HG03457 (cell line): ENCODE data around the gene TGFB2.

Experiments used
- ATAC-seq: cut with Tn5 transposase; IDR thresholded peaks from one replicate; pipeline ENCODE4 v1.9.1; 2021; ENCODE audit warnings: moderate number of reproducible peaks; ENCODE audit not compliant: unreplicated experiment

Gene TGFB2

DNA sequence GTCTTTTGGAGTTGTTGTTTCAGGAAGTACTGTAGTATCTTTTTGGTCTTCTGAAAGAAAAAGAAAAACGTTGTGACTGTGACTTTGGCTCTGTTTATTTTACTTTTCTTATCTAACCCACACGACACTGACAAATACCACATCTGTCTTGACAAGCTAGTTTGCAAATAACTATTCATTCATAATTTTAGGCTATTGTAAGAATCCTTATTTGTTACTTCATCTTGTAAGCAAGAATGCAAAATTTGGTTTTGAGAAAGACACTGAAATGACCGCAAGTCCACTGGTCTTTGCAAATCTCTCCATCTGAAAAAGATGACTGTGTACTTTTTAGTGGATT, 12.7 kb downstream of the TGFB2 start:
- no peak for ATAC-seq

DNA sequence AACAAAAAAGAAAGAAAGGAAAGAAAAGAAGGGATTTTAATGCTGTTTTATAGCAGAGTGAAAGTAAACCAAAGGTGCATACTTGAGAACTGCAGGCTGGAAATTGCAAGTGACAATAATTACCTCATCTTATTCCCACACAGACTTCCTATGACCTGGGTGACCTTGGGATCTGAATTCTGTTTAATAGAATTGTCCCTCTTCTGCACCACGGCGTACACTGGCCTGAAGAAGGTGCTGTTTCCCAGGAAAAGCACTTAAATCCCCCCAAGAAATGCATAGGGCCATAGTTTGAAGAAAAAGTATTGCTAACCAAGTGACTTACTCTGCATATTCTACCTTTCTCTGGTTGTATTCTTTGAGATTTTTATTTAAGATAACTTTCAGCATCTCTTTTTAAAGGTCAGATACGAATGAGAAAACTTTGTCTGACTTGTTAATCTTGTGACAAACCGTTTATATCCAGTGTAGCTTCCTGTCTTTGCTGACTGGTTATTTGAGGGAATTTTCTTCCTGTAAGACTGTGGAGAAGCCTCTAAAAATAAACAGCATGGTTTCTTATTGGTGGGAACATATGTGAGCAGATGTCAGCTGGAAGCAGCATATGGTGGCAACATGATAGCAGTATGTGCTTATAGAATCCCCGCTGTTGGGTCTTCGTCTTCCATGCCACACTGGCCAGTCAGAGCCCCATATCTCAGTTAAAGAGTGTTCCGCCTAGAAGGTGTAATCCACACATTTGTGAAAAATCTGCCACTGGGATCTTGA, 16.3 kb downstream of the TGFB2 start:
- ATAC-seq = no peak

DNA sequence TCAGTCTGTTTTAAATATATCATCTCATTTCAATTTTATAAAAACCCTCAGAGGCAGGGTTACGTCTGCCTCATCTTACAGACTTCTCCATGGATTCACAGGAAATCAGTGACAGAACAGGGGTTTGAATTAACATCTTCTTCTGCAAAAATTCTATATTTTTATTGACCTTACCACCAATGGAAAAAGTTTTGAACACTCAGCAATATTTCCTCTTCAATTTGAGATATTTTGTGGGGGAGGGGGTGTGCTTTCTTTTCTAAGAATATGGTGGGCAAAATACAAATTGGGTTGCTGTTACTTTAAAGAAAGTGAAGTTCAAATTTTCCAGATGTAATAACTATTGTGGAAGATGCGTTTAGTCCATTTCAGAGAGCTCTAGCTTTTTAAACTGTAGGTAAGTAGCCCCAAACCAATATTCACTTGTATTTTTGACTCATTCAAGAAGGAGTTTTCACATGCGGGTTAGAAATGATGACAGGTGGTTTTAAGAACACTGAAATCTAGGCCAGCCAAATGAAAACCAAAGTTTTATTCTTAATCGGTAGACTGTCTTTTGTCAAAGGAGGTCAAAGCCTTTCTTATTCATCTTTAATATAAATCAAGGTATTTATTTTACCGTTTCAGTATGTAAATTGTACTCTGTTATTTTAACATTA, 17.4 kb downstream of the TGFB2 start:
- no peak for ATAC-seq

DNA sequence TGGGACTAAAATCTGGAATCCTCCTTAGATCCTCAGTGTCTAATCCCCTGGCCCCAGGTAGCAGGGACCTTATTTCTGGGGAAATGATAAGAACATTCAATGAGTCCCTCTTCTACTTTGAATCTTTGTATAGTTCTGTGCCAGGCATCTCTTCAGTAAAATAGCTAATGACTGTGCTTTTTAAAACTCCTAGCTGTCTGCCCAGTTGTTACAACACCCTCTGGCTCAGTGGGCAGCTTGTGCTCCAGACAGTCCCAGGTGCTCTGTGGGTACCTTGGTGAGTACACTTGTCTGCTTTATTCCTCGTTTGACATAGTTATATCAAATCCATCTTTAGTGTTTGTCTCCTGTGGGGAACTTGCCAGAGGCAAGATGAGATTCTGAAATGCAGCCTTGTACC, 18.0 kb downstream of the TGFB2 start:
- ATAC-seq = no peak

DNA sequence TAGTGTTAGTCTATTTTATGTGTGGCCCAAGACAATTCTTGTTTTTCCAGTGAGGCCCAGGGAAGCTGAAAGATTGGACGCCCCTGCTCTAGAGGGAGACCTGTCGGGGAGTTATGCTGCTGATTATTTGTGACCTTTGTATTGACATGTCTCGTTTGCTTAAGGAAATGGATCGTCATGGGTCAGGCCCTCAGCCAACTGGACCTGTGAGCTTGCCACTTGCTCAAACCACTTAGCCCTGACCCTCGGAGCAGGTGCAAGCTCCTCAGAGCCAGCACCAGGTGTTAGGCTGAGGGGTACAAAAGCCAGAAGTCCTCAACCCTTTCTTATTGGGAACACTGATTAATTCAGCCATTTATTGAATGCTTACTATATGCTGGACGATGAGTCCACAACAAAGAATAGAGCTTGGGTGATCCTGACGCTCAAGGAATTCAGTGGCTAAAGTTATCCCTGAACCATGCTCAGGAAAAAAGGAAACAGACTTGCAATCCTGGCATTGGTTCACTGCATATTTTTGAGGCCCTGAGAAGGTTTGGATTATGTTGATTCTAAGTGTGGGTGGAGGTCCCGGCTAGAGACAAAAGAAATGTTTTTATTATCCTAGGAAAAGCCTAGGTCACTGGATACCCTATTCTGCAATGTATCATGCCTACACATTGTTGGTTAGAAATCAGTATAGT, 19.0 kb downstream of the TGFB2 start:
- no peak for ATAC-seq

DNA sequence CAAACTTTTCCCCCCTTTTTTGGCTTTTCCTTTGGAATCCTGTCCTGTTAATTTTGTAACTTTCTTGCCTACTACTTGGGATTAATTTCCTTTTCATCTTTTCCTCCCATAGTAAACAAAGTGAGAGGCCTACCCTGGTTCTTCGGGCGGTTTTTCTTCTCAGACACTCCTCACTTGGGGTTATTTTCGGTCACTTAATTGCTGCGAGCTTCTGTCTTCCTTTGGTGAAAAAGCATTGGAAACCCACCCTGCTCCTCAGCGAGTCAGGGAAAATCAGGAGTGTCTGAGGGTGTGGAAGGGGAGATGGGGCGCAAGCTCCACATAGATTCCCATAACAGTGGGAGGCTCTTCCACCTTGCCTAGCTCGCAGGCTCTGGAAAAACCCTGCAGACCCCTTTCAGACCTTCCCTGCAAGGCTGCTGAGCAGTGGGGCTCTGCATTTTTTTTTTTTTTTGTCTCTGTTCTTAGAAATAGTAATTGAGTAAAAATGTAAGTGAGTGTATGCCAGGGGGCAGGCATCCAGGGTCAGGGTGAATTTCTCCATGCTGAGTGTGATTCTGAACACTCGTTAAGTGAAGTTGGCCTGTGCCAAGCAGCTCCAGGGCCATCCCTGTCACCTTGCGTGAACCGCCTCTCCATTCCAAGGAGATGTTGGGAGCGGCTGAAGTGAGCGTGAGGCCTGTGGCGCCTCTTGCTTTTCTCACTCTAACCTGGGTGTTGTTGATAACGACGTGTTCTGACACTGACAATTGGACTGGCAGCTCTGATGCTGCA, 20.3 kb downstream of the TGFB2 start:
- no peak for ATAC-seq

DNA sequence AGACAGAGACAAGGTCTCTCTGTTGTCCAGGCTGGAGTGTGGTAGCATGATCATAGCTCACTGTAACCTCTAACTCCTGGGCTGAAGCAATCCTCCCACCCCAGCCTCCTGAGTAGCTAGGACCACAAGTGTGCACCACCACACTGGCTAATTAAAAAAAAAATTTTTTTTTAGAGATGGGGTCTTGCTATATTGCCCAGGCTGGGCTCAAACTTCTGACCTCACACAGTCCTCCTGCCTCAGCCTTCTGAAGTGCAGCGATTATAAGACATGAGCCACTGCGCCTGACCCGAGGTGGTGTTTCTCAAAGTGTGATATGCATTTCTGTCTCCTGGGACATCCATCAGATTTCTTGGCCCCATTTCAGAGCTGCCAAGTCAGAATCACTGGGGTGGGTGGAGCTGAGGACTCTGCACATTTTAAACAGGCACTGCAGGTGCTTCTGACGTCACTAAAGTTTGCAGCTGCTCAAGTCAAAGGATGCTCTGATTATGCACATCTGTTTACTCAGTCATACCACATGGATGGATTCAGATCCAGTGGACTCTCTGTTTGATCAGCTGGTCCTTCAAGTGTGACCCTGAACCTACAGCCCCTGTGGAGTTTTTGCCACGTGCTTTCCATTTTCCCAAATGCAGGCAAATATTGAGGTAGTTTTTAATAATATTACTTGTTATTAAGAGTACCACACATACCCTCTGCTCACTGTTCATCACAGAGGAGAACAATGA, 21.4 kb downstream of the TGFB2 start:
- ATAC-seq = no peak

DNA sequence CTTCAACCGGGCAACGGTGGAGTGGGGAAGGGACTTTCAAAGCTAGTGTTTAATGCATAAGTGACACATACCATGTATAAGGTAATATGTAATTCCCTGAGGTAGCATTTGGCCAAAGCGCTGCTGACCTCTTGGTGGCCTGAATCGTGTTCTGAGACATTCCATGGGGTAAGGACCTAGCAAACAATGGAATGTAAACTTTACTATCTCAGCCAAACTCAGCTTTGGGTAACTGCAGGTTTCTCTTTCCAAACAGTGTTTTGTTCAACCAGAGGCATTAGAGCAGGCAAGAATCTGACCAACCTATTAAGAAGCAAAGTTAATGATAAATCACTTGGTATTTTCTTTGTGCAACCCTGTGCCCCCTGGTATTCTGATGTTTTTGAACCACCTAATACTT, 22.0 kb downstream of the TGFB2 start:
- no peak for ATAC-seq

DNA sequence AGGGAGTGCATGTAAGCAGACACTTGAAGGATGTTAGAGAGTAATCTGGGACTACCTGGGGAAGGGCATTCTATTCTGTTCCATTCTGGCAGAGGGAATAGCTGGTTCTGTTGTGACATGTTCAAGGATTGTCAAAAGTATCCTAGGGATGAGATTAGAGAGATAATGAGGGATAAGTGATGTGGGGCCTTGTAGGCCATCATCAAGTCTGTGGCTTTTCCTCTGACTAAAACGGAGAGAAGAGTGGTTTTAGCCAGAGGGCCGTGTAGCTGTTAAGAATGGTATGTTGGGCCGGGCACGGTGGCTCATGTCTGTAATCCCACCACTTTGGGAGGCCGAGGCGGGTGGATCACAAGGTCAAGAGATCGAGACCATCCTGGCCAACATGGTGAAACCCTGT, 23.6 kb downstream of the TGFB2 start:
- ATAC-seq = no peak

DNA sequence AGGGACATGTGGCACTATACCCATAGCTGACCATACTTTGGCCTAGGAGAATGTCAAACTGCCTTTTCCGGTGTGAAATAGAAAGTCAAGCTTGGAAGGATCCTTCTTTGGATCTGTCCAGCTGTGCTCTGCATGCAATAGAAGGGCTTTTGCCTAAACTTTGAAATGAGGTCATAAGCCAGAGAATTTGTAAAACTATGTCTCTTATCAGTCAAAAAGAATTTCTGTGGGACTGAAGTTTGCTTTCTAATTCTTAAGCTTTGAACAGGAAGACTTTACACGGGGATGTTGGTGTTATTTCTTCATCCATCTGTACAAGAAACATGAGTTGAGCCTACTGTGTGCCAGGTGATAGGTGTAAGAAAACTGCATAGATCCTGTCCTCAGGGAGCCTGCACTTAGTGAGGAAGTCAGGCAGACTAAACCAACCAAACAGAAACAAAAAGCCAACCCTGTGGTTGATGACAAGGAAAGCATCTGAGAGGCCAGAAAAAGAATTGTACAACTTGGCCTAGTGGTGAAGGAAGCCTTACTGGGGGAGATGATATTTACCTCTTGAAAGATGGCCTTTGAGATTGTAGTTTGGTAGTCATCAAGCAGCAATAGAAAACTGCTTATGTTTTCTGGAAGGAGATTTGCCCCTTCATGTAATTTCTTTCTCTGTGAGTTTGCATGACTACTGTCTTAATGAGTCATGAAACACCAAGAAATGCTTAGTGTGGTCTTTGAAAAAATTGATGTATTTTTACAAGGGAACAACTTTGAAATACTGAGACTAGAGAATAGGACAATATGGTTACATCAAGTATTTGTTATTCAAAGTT, 24.8 kb downstream of the TGFB2 start:
- no peak for ATAC-seq

DNA sequence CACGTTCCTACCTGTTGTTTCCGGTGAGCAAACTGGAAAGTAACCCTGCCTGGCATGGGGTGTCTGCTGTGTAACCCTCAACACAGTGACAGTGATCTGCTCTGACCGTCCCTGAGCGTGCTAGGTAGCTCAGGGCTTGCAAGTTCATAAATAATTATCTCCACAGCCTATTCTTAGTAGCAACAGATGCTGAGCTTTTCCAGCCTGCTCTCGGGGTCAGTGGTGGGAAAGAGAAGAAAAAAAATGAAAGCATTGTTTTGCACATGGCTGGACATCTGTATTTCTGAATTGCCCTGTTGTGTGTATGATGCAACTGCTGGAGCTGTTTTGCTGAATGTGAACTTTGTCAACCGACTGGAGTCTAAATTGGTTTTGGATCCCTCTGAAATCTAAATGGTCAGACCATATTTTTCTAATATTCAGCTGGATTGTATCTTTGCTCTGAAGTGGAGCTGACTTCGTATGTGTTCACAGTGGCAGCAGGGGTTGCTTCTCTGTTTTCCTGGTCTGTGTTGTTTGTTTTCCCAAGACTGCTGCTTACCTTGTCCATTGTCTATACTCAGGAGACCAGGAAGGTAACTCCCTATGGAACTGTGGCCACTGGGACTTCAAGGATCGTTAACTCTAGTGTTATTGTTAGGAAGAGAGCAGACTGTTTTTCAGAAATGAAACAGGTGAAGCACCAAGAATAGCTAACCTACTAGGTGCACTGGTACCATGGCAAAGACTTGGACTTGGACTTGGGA, 27.0 kb downstream of the TGFB2 start:
- ATAC-seq = no peak

DNA sequence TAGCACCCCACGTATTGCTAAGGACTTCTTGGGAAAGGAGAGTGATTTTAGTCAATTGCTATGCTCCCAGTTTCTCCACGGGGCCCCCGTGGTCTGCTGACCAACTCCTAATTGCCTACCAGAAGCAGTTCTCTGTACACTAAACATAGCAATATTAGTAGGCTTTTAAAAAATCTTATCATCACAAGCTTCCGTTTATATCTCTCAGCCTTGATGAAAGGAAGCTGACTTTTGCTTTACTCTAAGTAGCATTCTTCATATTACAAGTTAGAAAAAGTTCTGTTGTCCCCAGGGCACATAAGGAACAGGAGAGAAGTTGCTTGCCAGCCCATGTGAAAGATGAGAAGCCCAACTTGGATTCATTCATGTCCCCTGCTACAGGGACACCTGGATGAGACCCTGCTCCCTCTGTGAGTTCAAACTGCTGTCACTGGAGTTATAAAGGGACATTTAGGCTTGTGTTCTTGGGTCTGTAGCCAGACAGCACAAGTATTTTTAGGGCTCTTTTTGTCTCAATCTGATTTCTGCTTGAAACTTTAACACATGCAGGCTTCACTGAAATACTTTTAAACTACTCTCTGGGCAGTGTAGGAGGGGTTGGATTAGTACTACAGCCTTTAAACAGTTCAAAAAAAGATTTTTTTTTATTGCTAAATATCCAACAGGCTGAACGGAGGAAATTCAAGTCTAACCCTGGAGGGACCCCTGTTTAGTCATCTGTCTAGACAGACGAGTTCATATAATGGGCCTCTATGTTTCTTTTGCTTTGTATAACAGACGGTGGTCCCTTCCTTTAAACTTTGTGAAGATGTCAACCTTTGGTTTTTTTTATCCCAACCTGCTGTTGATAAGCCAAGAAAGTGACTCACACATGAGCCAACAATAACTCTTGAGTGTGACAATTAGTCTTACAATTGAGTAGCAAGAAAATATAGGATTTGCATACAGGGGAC, 29.5 kb downstream of the TGFB2 start:
- no peak for ATAC-seq

DNA sequence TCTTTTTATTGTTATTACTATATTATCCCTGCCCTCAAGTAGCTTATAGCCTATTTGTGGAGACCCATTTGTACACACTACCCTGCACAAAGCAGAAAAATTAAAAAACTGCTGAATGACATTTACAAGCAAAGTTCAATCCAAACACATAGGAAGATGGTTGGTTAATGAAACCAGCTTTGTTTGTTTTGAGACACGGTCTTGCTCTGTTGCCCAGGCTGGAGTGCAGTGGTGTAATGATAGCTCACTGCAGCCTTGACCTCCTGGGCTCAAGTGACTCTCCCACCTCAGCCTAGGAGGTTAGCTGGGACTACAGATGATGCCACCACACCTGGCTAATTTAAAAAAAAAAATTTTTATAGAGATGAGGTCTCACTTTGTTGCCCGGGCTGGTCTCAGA, 31.6 kb downstream of the TGFB2 start:
- ATAC-seq = no peak

DNA sequence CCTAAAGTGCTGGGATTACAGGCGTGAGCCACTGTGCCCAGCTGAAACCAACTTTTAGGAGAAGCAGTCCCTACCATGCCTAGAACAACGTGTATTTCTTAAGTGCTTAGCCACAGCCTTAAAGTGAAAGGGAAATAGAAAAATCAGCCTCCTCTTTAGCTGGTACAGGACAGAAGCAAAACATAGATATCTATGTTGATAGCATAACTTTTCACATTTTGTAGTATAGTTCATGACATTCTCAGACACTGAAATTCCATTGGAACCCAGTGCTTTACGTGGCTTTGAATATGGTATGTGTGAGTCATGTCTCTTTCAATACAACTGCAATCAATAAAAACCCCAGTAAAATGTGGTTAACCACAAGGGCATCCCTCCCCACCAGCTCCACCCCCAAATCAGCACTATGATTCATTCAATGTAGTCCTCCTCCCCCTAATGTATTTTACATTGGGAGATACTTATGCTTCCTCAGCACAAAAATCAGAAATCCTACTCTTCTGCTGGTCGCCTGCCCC, 32.1 kb downstream of the TGFB2 start:
- ATAC-seq = peak; percentile 77

DNA sequence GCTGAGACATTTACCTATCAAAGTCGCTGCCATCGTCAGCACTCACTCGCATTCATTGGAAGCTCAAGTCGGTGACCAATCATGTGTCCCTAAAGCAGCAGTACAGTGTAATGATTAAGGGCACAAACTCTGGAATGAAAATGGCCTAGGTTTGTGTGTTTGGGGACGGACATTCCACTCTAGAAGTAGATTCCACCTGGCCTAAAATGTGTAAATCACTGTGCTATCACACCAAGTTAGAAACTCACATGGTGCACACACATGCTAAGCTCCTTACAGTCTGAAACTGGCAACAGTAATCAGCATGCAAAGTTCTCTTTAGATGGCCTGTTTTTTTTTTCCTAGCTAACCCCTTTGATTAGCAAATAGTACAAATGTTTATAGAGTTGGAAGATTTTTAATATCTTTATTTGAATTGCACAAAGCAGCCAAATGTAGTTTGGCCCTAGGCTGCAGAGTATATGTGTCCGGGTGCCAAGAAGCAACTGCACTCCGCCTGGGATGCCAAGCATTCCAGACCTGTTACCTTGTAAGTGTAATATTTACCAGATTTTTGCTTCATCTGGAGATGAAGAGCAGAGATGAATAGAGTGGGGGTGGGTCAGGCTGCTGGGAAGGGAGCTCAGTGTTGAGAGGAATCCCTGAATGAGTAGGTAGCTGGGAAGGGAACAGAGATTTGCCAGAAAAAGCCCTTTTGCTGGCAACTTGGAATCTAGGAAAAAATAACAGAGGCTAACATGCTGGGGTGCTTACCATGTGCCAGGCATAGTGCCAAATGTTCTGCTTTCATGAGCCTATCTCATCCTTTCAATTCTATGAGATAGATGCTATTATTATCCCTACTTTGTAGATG, 35.2 kb downstream of the TGFB2 start:
- ATAC-seq = no peak

DNA sequence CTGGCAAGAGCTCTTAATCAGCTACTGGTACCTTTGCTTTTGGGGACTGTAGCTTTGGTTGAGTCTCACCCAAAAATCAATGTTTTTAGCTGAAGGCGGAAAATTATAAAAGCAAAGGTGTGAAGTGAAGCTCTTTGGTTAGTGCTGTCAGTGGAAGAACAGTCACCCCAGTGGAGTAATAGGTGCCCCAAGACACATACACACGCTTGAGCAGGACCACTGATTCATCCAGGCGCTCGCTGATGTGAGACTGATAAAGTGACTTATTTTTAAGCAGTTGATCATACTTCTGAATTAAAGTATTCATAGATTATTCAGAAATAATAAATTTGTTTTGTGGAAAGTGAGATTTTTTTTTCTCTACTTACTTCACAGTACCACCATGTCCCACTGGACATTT, 37.1 kb downstream of the TGFB2 start:
- ATAC-seq = no peak

DNA sequence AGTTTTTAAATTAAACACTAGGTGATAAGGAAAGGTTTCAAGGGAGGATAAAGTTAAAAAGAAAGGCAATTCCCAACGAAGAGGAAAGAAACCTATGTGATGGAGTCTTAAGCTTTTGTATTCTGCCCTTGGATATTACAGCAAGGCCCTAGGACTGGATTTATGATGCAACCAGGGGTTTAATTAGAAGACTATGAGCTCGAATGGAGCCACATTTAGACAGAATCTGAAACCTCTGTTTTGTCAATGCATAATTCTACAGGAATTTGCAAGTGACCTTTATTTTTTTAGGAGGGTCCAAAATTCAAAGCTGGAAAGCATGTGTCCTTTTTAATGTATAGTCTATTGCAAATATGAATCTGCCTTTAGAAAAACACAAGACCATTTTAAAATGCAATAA, 37.9 kb downstream of the TGFB2 start:
- ATAC-seq = no peak
